Measurements from ENCODE around the gene MAU2. TPM values are rescaled to one million over a fixed set of nuclear protein-coding genes. Genes with fewer than 3 reads are reported as not detected.

The MAU2 gene
- total and polyA plus RNA-seq, 2 of the 13 experiments (the other 11 are each of a cell fraction or from before 2014, with no cell fraction given), result 16.8 to 33.8 TPM

DNA sequence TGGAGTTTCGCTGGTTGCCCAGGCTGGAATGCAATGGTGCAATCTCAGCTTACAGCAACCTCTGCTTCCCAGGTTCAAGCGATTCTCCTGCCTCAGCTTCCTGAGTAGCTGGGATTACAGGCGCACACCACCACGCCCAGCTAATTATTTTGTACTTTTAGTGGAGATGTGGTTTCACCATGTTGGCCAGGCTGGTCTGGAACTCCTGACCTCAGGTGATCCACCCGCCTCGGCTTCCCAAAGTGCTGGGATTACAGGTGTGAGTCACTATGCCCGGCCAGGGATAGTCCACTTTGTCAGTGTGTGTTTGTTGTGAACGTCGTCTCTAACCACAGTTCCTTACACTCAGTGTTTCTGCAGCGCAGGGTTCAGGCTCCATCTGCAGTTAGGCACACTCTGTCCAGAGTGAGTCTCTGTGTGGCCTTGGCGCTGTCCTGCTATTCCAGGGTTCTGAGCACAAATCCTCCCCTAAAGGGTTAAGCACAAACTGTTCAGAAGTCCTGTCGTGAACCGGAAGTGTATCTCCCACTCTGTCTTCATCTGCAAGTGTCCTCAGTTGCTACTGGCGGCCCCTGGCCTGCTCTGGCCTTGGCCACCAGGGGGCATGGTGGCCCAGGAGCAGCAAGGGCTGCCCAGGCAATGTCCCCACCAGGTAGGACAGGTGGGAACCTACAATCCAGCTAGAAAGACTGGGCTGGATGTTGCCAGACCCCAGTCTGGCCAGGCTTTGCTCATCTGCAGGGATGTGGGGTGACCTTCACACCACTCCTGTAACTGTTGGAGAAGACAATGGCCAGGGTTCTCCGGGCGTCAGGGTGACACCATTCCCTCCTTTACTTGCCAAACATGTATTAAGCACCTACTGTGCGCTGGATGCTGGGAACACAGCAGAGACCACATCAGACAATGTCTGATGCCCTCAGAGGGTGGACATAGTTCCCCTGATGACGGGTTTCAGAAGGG is 46.1 kb downstream of the MAU2 start (continued):
- TF ChIP-seq, protein P1, sequence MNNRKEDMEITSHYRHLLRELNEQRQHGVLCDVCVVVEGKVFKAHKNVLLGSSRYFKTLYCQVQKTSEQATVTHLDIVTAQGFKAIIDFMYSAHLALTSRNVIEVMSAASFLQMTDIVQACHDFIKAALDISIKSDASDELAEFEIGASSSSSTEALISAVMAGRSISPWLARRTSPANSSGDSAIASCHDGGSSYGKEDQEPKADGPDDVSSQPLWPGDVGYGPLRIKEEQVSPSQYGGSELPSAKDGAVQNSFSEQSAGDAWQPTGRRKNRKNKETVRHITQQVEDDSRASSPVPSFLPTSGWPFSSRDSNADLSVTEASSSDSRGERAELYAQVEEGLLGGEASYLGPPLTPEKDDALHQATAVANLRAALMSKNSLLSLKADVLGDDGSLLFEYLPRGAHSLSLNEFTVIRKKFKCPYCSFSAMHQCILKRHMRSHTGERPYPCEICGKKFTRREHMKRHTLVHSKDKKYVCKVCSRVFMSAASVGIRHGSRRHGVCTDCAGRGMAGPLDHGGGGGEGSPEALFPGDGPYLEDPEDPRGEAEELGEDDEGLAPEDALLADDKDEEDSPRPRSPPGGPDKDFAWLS (CRISPR knock-in tag; IDR thresholded peaks at IDR 0.05; ENCODE audit: borderline replicate concordance), result no peak
- TF ChIP-seq SP140L (CRISPR knock-in tag; IDR thresholded peaks at IDR 0.05; ENCODE audit: borderline replicate concordance) (no peak), KMT2B (CRISPR knock-in tag; IDR thresholded peaks at IDR 0.05) (peak; percentile 86), NFKB2 (CRISPR knock-in tag; IDR thresholded peaks at IDR 0.05; ENCODE audit: borderline replicate concordance) (peak; percentile 29; the same call in 1 of the 2 replicates), SP2 (CRISPR knock-in tag; IDR thresholded peaks at IDR 0.05) (0 out of 2 replicates have a peak, but pooled peaks have one; percentile 17), ZNF577 (CRISPR knock-in tag; IDR thresholded peaks at IDR 0.05; ENCODE audit: borderline replicate concordance, low read depth) (no peak), CBX5 (CRISPR knock-in tag; IDR thresholded peaks at IDR 0.05; ENCODE audit: borderline replicate concordance) (peak; percentile 91), SCMH1 (CRISPR knock-in tag; IDR thresholded peaks at IDR 0.05; ENCODE audit: borderline replicate concordance) (no peak), ZNF460 (CRISPR knock-in tag; IDR thresholded peaks at IDR 0.05; ENCODE audit: borderline replicate concordance) (peak; percentile 43; the same call in 1 of the 2 replicates), HOXD1 (CRISPR knock-in tag; IDR thresholded peaks at IDR 0.05) (no peak; the same call in 1 of the 2 replicates), SAP130 (CRISPR knock-in tag; IDR thresholded peaks at IDR 0.05; ENCODE audit: low read depth) (peak; percentile 94), SP5 (CRISPR knock-in tag; IDR thresholded peaks at IDR 0.05; ENCODE audit: borderline replicate concordance, low read depth) (no peak; the same call in 1 of the 2 replicates), FOXO1 (CRISPR knock-in tag; IDR thresholded peaks at IDR 0.05) (0 out of 2 replicates have a peak, but pooled peaks have one; percentile 45), ZNF20 (CRISPR knock-in tag; IDR thresholded peaks at IDR 0.05) (no peak), YEATS4 (CRISPR knock-in tag; IDR thresholded peaks at IDR 0.05; ENCODE audit: borderline replicate concordance) (peak; percentile 75; the same call in 1 of the 2 replicates)
- TF ChIP-seq, protein P2, sequence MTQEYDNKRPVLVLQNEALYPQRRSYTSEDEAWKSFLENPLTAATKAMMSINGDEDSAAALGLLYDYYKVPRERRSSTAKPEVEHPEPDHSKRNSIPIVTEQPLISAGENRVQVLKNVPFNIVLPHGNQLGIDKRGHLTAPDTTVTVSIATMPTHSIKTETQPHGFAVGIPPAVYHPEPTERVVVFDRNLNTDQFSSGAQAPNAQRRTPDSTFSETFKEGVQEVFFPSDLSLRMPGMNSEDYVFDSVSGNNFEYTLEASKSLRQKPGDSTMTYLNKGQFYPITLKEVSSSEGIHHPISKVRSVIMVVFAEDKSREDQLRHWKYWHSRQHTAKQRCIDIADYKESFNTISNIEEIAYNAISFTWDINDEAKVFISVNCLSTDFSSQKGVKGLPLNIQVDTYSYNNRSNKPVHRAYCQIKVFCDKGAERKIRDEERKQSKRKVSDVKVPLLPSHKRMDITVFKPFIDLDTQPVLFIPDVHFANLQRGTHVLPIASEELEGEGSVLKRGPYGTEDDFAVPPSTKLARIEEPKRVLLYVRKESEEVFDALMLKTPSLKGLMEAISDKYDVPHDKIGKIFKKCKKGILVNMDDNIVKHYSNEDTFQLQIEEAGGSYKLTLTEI (CRISPR knock-in tag; conservative IDR thresholded peaks at IDR 0.05), result no peak
- TF ChIP-seq, protein P3, sequence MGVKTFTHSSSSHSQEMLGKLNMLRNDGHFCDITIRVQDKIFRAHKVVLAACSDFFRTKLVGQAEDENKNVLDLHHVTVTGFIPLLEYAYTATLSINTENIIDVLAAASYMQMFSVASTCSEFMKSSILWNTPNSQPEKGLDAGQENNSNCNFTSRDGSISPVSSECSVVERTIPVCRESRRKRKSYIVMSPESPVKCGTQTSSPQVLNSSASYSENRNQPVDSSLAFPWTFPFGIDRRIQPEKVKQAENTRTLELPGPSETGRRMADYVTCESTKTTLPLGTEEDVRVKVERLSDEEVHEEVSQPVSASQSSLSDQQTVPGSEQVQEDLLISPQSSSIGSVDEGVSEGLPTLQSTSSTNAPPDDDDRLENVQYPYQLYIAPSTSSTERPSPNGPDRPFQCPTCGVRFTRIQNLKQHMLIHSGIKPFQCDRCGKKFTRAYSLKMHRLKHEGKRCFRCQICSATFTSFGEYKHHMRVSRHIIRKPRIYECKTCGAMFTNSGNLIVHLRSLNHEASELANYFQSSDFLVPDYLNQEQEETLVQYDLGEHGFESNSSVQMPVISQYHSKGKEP (CRISPR knock-in tag; IDR thresholded peaks at IDR 0.05), result no peak
- TF ChIP-seq, protein P4, sequence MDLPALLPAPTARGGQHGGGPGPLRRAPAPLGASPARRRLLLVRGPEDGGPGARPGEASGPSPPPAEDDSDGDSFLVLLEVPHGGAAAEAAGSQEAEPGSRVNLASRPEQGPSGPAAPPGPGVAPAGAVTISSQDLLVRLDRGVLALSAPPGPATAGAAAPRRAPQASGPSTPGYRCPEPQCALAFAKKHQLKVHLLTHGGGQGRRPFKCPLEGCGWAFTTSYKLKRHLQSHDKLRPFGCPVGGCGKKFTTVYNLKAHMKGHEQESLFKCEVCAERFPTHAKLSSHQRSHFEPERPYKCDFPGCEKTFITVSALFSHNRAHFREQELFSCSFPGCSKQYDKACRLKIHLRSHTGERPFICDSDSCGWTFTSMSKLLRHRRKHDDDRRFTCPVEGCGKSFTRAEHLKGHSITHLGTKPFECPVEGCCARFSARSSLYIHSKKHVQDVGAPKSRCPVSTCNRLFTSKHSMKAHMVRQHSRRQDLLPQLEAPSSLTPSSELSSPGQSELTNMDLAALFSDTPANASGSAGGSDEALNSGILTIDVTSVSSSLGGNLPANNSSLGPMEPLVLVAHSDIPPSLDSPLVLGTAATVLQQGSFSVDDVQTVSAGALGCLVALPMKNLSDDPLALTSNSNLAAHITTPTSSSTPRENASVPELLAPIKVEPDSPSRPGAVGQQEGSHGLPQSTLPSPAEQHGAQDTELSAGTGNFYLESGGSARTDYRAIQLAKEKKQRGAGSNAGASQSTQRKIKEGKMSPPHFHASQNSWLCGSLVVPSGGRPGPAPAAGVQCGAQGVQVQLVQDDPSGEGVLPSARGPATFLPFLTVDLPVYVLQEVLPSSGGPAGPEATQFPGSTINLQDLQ (CRISPR knock-in tag; IDR thresholded peaks at IDR 0.05), result peak; percentile 59; the same call in 1 of the 2 replicates
- TF ChIP-seq, protein P5, sequence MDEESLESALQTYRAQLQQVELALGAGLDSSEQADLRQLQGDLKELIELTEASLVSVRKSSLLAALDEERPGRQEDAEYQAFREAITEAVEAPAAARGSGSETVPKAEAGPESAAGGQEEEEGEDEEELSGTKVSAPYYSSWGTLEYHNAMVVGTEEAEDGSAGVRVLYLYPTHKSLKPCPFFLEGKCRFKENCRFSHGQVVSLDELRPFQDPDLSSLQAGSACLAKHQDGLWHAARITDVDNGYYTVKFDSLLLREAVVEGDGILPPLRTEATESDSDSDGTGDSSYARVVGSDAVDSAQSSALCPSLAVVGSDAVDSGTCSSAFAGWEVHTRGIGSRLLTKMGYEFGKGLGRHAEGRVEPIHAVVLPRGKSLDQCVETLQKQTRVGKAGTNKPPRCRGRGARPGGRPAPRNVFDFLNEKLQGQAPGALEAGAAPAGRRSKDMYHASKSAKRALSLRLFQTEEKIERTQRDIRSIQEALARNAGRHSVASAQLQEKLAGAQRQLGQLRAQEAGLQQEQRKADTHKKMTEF (CRISPR knock-in tag; IDR thresholded peaks at IDR 0.05), result peak; percentile 82; the same call in 1 of the 2 replicates

Measured in HepG2 (cell line).